Kidney (tissue), 14 donors: ENCODE results near the gene RNF215. TPM values are rescaled to one million over a fixed set of nuclear protein-coding genes. Genes with fewer than 3 reads are reported as not detected.

Experiments used
- DNase-seq, 5 donors: peaks; one replicate each; pipeline ENCODE4 v3.0.0-alpha.2; 2013 to 2020
- FAIRE-seq: peaks from 2 replicates; lab custom pipeline; 2012; peaks lifted over from hg19 to GRCh38; lab: Jason Lieb, UNC
- H3K27ac ChIP-seq, 2 donors: one replicate each; pipeline ENCODE4 v1.7.0; 2013; ENCODE audit warnings: low read depth in 2 of 2, low read length in 2 of 2, inconsistent platforms in 1 of 2
- H3K27me3 ChIP-seq: one replicate; pipeline ENCODE4 v1.7.1; 2013; ENCODE audit warnings: low read length, inconsistent platforms; ENCODE audit not compliant: control insufficient read depth, insufficient read depth
- H3K36me3 ChIP-seq, 3 donors: one replicate each; pipeline versions ENCODE4 v1.7.0 to v1.7.1; 2013; ENCODE audit warnings: low read length in 3 of 3, control low read depth in 1 of 3, inconsistent platforms in 1 of 3; ENCODE audit not compliant: insufficient read depth in 3 of 3, control insufficient read depth in 2 of 3
- H3K4me1 ChIP-seq, 3 donors: one replicate each; pipeline versions ENCODE4 v1.7.0 to v1.7.1; 2013; ENCODE audit warnings: low read length in 3 of 3, inconsistent platforms in 1 of 3, low read depth in 1 of 3; ENCODE audit not compliant: control insufficient read depth in 2 of 3, insufficient read depth in 2 of 3
- H3K4me3 ChIP-seq, 3 donors: one replicate each; pipeline versions ENCODE4 v1.7.0 to v1.8.1; 2013; ENCODE audit warnings: low read length in 3 of 3, control low read depth in 1 of 3, inconsistent platforms in 1 of 3
- H3K9ac ChIP-seq, 3 donors: one replicate each; pipeline versions ENCODE4 v1.7.0 to v1.7.1; 2013; ENCODE audit warnings: low read length in 3 of 3, control low read depth in 1 of 3, inconsistent platforms in 1 of 3
- H3K9me3 ChIP-seq, 3 donors: one replicate each; pipeline versions ENCODE4 v1.7.0 to v1.7.1; 2013; ENCODE audit warnings: low read length in 3 of 3, control low read depth in 1 of 3, inconsistent platforms in 1 of 3; ENCODE audit not compliant: control insufficient read depth in 2 of 3, insufficient read depth in 1 of 3
- intact Hi-C: fragments of 100-400 bp; cut with DNase I; formaldehyde crosslinking; loops from one replicate; pipeline ENCODE4 v1.11.1; 2022
- polyA plus RNA-seq: library from polyadenylated mRNA; stranded (reverse); fragments of 350-450 nt; fragmentation: Illumina TruSeq; extraction: RNeasy Lipid Tissue Mini Kit (QIAGEN cat#74804); gene quantifications from one replicate; pipeline ENCODE4 v1.2.3, GENCODE V29; 2014; ENCODE audit warnings: low read depth, low replicate concordance; ENCODE audit not compliant: insufficient read depth
- total RNA-seq: library from RNA; stranded (reverse); fragmentation: NEBNext Ultra II Directional; extraction: Animal tissue kit (Norgen Biotek cat#: 25700); gene quantifications from one replicate; pipeline ENCODE4 v1.2.1, GENCODE V29; 2021
- TF ChIP-seq, protein P1 (sequence below): IDR thresholded peaks from 3 replicates; pipeline ENCODE4 v1.5.1; 2012; ENCODE audit warnings: mild to moderate bottlenecking, moderate library complexity, borderline replicate concordance; ENCODE audit not compliant: insufficient read depth; ENCODE audit errors: extremely low read depth
- donor health status: control.
- donor health status: control.
- donor health status: control.
- donor health status: control.
- donor health status: control.
- donor health status: DM: yes; HTN: yes; CAD: no.
- donor health status: Normal renal cell carcinoma (clear cell type).

Gene RNF215
- total and polyA plus RNA-seq, 2 donors from 2014 or later, result 15.9 to 19.7 TPM

DNA sequence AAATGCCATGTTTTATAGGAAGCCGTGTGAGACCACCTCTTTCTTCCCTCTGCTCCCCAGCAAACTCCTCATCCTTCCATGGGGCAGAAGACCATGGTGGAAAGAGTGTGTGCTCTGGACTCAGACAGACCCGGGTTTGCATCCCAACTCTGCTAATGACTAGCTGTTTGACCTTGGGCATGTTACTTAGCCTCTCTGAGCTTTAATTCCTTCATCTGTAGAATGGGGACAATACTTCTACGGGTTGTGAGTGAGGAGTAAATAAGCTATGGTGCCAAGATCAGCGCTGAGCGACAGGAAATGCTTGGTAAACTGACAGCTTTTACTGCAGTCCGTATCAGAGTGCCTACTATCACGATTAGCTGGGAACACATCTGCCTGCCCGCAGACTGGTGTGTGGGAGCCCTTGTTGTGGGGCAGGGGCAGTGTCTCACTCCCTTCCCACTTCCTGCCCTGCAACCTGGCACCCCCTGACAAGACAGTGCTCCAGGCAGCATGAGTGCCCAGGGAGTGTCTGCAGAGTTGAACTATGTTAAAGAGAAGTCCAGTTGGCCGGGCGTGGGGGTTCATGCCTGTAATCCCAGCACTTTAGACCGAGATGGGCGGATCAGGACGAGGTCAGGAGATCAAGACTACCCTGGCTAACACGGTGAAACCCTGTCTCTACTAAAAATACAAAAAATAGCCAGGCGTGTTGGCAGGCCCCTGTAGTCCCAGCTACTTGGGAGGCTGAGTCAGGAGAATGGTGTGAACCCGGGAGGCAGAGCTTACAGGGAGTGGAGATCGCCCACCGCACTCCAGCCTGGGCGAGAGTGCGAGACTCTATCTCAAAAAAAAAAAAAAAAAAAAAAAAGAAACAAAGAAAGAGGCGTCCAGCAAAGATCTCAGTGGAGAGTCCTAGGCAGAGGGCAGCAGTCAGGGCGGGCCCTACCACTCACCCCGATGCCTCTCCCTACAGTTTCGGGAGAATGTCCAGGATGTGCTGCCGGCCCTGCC lies 11.8 kb upstream of the RNF215 start:
- Histone ChIP-seq H3K4me1 (peaks cover 0 to 14% (median 9%) of the 10 kb centered on the region in 3 donors), H3K9ac (no peak overlapping the region), H3K9me3 (no peaks in the 10 kb centered on the region), H3K36me3 (no peaks in the 10 kb centered on the region), H3K27me3 (no peaks in the 10 kb centered on the region), H3K27ac (no peak overlapping the region), H3K4me3 (no peak overlapping the region)
- FAIRE-seq (no peak), DNase-seq (no peak)
- intact Hi-C loops, result no loop called here
- TF ChIP-seq, protein P1, sequence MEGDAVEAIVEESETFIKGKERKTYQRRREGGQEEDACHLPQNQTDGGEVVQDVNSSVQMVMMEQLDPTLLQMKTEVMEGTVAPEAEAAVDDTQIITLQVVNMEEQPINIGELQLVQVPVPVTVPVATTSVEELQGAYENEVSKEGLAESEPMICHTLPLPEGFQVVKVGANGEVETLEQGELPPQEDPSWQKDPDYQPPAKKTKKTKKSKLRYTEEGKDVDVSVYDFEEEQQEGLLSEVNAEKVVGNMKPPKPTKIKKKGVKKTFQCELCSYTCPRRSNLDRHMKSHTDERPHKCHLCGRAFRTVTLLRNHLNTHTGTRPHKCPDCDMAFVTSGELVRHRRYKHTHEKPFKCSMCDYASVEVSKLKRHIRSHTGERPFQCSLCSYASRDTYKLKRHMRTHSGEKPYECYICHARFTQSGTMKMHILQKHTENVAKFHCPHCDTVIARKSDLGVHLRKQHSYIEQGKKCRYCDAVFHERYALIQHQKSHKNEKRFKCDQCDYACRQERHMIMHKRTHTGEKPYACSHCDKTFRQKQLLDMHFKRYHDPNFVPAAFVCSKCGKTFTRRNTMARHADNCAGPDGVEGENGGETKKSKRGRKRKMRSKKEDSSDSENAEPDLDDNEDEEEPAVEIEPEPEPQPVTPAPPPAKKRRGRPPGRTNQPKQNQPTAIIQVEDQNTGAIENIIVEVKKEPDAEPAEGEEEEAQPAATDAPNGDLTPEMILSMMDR, result no peak

DNA sequence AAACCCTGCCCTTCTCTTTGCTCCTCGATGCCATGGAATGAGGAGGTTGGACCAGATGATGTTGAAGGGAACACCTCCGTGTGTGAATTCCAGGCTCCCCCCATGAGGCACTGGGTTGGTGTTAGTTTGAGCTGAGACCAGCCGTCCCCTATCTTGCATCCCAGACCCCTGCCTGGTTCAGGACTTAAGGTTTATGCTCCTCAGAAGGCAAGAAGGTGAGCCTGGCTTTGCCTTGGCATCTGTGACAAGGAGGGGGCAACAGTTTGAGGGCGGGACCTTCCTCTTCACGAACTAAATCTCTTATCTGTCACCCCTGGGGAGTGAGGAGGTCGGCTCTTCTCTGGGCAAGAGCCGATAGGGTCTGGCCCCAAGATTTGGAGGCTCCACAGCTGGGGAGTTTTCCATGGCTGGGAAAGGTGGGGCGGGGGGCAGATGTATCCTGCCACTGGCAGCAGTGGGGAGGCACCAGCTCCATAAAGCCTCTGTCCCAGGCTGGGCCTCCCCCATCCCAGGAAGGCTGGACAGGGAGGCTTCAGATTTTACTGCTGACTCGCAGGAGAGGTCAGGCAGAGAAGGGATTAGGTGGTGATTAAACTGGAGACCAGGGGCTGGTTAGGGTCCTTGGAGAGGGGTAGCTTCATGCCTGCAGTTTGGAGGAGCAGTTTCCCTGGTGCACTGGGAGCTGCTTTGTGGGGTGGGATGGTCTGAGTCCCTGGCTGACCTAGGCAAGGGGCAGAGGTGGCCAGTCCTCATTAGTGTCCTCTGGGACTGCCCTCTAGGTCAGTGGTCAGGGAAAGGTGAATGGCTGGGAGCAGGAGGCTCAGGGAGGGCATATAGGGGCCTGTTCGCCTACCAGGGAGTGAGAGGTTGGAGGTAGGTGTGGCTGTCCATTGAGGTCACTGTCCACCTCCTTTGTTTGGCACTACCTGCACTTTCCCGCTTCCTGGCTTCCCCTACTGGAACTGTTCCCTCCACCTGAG lies 10.7 kb upstream of the RNF215 start:
- DNase-seq (peak in 2 of 5 donors; percentile 50 to 57), FAIRE-seq (no peak)
- H3K4me1 ChIP-seq, result peaks cover 0 to 19% (median 9%) of the 10 kb centered on the region in 3 donors
- intact Hi-C loops, result no loop called here
- H3K27me3 ChIP-seq, result no peaks in the 10 kb centered on the region
- H3K9me3 ChIP-seq, result no peaks in the 10 kb centered on the region
- peak overlapping the region in 2 of 3 donors; percentile 41 to 62 for H3K4me3 ChIP-seq
- H3K27ac ChIP-seq, result no peak overlapping the region
- H3K36me3 ChIP-seq, result no peaks in the 10 kb centered on the region
- H3K9ac ChIP-seq, result peak overlapping the region in 2 of 3 donors; percentile 19 to 58
- TF ChIP-seq, protein P1, result no peak

DNA sequence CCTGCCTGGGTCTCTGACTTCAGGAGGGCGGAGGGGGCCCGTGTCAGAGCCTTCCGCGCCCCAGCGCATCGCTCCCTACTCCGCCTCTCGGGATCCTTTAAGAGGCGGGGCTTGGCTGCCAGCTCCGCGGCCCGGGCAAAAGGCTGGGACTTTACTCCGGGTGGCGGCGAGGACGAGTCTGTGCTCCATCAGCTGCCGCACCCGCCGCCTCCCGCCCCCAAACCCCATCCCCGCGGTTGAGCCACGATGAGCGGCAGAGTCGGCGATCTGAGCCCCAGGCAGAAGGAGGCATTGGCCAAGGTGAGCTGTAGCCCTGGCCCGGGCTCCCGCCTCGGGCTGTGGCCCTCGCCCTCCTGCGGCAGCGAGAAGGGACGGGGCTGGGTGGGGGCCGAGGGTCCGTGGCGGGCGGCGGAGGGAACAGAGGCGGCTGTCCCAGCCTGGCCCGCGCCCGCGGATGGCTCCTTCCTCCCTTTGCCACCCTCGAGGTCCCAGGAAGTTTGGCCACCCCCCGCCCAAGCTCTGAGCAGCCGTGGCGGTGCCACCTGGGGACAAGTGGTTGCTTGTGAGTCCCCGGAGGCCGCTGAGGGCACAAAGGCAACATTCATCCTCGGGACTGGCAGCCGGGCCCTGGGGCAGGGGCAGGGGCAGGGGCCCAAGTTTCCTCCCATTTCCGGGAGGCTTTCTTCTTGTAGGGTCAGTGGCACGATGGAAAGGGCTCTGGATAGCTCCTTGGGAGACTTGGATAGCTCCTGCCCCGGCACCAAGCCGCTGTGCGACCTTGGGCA lies 9.9 kb upstream of the RNF215 start, which contains the start of gene SEC14L2:
Gene SEC14L2, plus strand, starts transcription at position 148 of the 785 bp plus-strand sequence. Its CDS starts 99 bp downstream, at position 247.
- FAIRE-seq, result no peak
- TF ChIP-seq, protein P1, result no peak
- H3K36me3 ChIP-seq, result no peaks in the 10 kb centered on the region
- H3K9me3 ChIP-seq, result no peaks in the 10 kb centered on the region
- H3K27ac ChIP-seq, result peak within 1 kb of the TSS in 1 of 2 donors; percentile 22
- H3K4me1 ChIP-seq, result peaks cover 0 to 19% (median 16%) of the 10 kb centered on the region in 3 donors
- H3K27me3 ChIP-seq, result no peaks in the 10 kb centered on the region
- DNase-seq, result peak; percentile 67 to 86 (median 74)
- intact Hi-C loops, result no loop called here
- peak within 1 kb of the TSS; percentile 39 to 62 (median 41) for H3K4me3 ChIP-seq
- H3K9ac ChIP-seq, result peak within 1 kb of the TSS in 2 of 3 donors; percentile 19 to 58
